A549 (cell line): ENCODE results near the gene SELENOV. TPM values are rescaled to one million over a fixed set of nuclear protein-coding genes. Genes with fewer than 3 reads are reported as not detected.

Experiments used
- ATAC-seq, 2 experiments: fragments of 200-7000 bp in 1 of 2; fragments of >200 bp in 1 of 2; cut with Nextera tagmentation in 1 of 2; cut with Tn5 transposase in 1 of 2; 3 replicates each; pipeline versions ENCODE4 v1.8.0 to v1.9.1; 2018 to 2020; ENCODE audit warnings: mild to moderate bottlenecking in 1 of 2, moderate library complexity in 1 of 2
- CTCF ChIA-PET: fragments of 300-600 bp; sonication (Branson Sonifier 250); formaldehyde crosslinking; extraction: SDS; loops from one replicate; lab custom pipeline; 2021; ENCODE audit warnings: antibody characterized with exemption, inconsistent platforms; lab: Yijun Ruan, JAX
- POLR2A ChIA-PET: fragments of 350-600 bp; formaldehyde crosslinking; extraction: SDS; loops from one replicate; lab custom pipeline; 2021; ENCODE audit warnings: antibody characterized with exemption, inconsistent platforms; lab: Yijun Ruan, JAX
- DNase-seq, 2 experiments: peaks; one replicate each; pipeline versions ENCODE4 v3.0.0 to v3.0.0-alpha.2; 2011 to 2016; ENCODE audit warnings: low read depth in 1 of 2, low spot score in 1 of 2
- FAIRE-seq: peaks from 2 replicates; lab custom pipeline; 2011; peaks lifted over from hg19 to GRCh38; lab: Jason Lieb, UNC
- H3K27ac ChIP-seq, 2 experiments: fragments of >200 bp; sonication (Bioruptor Twin); formaldehyde crosslinking; 3 replicates each; pipeline ENCODE4 v1.5.1; 2016 to 2017
- H3K4me1 ChIP-seq: fragments of >200 bp; sonication (Bioruptor Twin); formaldehyde crosslinking; 3 replicates; pipeline ENCODE4 v1.6.1; 2016
- H3K4me2 ChIP-seq: fragments of >200 bp; sonication (Bioruptor Twin); formaldehyde crosslinking; 3 replicates; pipeline ENCODE4 v1.6.1; 2016
- H3K4me3 ChIP-seq: fragments of >200 bp; sonication (Bioruptor Twin); formaldehyde crosslinking; 3 replicates; pipeline ENCODE4 v1.5.1; 2016
- H3K9me3 ChIP-seq: fragments of >200 bp; sonication (Bioruptor Twin); formaldehyde crosslinking; 3 replicates; pipeline ENCODE4 v1.6.1; 2016
- ATOH8 ChIP-seq: fragments of 250-450 bp; sonication (Bioruptor Pico); IDR thresholded peaks from 2 replicates; pipeline ENCODE4 v1.5.0; 2020; ENCODE audit warnings: low read depth, mild to moderate bottlenecking, moderate library complexity
- BHLHE40 ChIP-seq: IDR thresholded peaks from 2 replicates; pipeline ENCODE4 v1.6.1; 2012; ENCODE audit warnings: low read depth, low read length, inconsistent platforms
- CBX2 ChIP-seq: fragments of 200-600 bp; sonication (generic); IDR thresholded peaks from 2 replicates; pipeline ENCODE4 v1.6.1; 2016; ENCODE audit warnings: low read depth, mild to moderate bottlenecking, borderline replicate concordance
- CEBPB ChIP-seq, 2 experiments: fragments of >200 bp in 1 of 2; sonication (Bioruptor Twin) in 1 of 2; formaldehyde crosslinking in 1 of 2; IDR thresholded peaks; 2 replicates each; pipeline ENCODE4 v1.6.1; 2012 to 2016
- CTCF ChIP-seq: fragments of >200 bp; sonication (Bioruptor Twin); formaldehyde crosslinking; IDR thresholded peaks from 3 replicates; pipeline ENCODE4 v1.5.1; 2016
- EHF ChIP-seq: fragments of 250-450 bp; sonication (Bioruptor Pico); IDR thresholded peaks from 2 replicates; pipeline ENCODE4 v1.5.0; 2020; ENCODE audit warnings: mild to moderate bottlenecking
- FOSB ChIP-seq: fragments of 250-450 bp; sonication (Bioruptor Pico); IDR thresholded peaks from 2 replicates; pipeline ENCODE4 v1.5.0; 2020; ENCODE audit warnings: mild to moderate bottlenecking, moderate library complexity
- GATA3 ChIP-seq: IDR thresholded peaks from 2 replicates; pipeline ENCODE4 v1.6.1; 2012; ENCODE audit warnings: borderline replicate concordance
- HDAC2 ChIP-seq: fragments of 200-600 bp; sonication (generic); IDR thresholded peaks from 2 replicates; pipeline ENCODE4 v1.6.1; 2016
- HES2 ChIP-seq: fragments of >200 bp; sonication (Bioruptor Twin); formaldehyde crosslinking; IDR thresholded peaks from 2 replicates; pipeline ENCODE4 v1.6.1; 2016
- HEYL ChIP-seq: fragments of 250-450 bp; sonication (Bioruptor Pico); IDR thresholded peaks from 2 replicates; pipeline ENCODE4 v1.8.0; 2021; ENCODE audit warnings: mild to moderate bottlenecking, moderate library complexity
- MAX ChIP-seq: IDR thresholded peaks from 2 replicates; pipeline ENCODE4 v1.6.1; 2012
- MAZ ChIP-seq: fragments of 150-350 bp; IDR thresholded peaks from 2 replicates; pipeline ENCODE4 v1.6.1; 2014; ENCODE audit warnings: antibody characterized with exemption, low read depth, low read length, borderline replicate concordance
- MYC ChIP-seq: IDR thresholded peaks from 2 replicates; pipeline ENCODE4 v1.6.1; 2012; ENCODE audit warnings: mild to moderate bottlenecking, inconsistent platforms, low read length, improper control_type of control experiment, borderline replicate concordance
- NFE2L2 ChIP-seq: fragments of 150-350 bp; conservative IDR thresholded peaks from 2 replicates; pipeline ENCODE4 v1.6.1; 2014; ENCODE audit warnings: low read length
- NR3C1 ChIP-seq: fragments of >200 bp; sonication (Bioruptor Twin); formaldehyde crosslinking; IDR thresholded peaks from 3 replicates; pipeline ENCODE4 v1.6.1; 2017
- POLR2AphosphoS2 ChIP-seq: conservative IDR thresholded peaks from 2 replicates; pipeline ENCODE4 v1.6.1; 2012; ENCODE audit warnings: low read length, improper control_type of control experiment, inconsistent platforms
- RCOR1 ChIP-seq: fragments of 150-350 bp; IDR thresholded peaks from 2 replicates; pipeline ENCODE4 v1.6.1; 2014; ENCODE audit warnings: antibody characterized with exemption, low read length, low read depth
- SREBF2 ChIP-seq: fragments of 450-650 bp; IDR thresholded peaks from 2 replicates; pipeline ENCODE4 v1.6.1; 2014; ENCODE audit warnings: mild to moderate bottlenecking, moderate library complexity
- TFCP2L1 ChIP-seq: fragments of 250-450 bp; sonication (Bioruptor Pico); IDR thresholded peaks from 2 replicates; pipeline ENCODE4 v1.5.0; 2021; ENCODE audit warnings: mild to moderate bottlenecking
- TP53 ChIP-seq: fragments of 250-450 bp; sonication (Bioruptor Pico); IDR thresholded peaks from 2 replicates; pipeline ENCODE4 v1.5.0; 2021; ENCODE audit warnings: mild to moderate bottlenecking, moderate library complexity
- ZSCAN20 ChIP-seq: fragments of 250-450 bp; sonication (Bioruptor Pico); IDR thresholded peaks from 2 replicates; pipeline ENCODE4 v1.8.0; 2022; ENCODE audit warnings: mild to moderate bottlenecking, moderate library complexity
- WGBS: methylation state at CpG from one replicate; pipeline ENCODE4 v1.1.6; 2017; ENCODE audit errors: missing lambda C conversion rate; 5-methylcytosine and 5-hydroxymethylcytosine counted together
- polyA plus RNA-seq, 4 experiments: library from polyadenylated mRNA; depleted of rRNA in 3 of 4; stranded (reverse); fragments of >200 nt; fragmentation: RNase III in 1 of 4; extraction: RNeasy Plus Mini Kit Qiagen cat#74134 plus additional on column Dnase treatment in 1 of 4; gene quantifications; 2 replicates in 3 of 4; 3 replicates in 1 of 4; pipeline ENCODE4 v1.2.3, GENCODE V29; 2011 to 2017

The SELENOV gene
- polyA plus RNA-seq, 2 of the 4 experiments (the other 2 are of a cell fraction): not detected

- TF ChIP-seq CTCF (no peak), HES2 (no peak), GATA3 (no peak), ATOH8 (no peak), NFE2L2 (no peak)
Observed at GRCh38 chr19:39465956-39466747, 48.8 kb upstream of the SELENOV start (continued).

DNA sequence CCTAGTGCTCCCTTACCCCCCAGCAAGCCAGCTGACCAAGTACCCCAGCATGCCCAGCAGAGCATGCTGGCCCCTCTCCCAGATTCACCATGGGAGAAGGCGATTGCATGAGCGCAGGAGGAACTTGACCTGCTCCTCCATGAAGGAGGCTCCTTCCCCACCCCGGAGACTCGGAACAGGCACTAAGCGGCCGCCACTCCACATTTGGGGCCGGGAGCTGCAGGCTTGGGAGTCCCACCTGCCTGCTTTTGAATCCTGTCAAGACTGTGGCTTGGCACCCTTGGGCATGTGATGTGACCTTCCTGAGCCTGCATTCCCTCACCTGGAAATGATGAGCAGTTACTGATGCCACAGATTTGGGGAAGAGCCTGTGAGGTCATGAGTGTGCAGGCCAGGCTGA, 47.0 kb upstream of the SELENOV start:
- no peak for ATAC-seq
- Histone ChIP-seq H3K4me3 (no peak overlapping the region), H3K27ac (no peak overlapping the region), H3K9me3 (no peaks in the 10 kb centered on the region), H3K4me1 (peaks cover 26% of the 10 kb centered on the region), H3K4me2 (no peak overlapping the region)
- CTCF ChIA-PET: interaction anchor here (0.6 to 21.9 kb wide), 10 partner anchors 7 to 613 kb away, joined by 3 to 305 read pairs (median 22); partner anchors contain the start of genes DLL3, EID2B and SUPT5H
- no peak for TF ChIP-seq BHLHE40
- no peak for TF ChIP-seq EHF (CRISPR knock-in tag)
- no peak for TF ChIP-seq FOSB
- POLR2A ChIA-PET: interaction anchor here (0.8 to 1.6 kb wide), 3 partner anchors 11 to 32 kb away, joined by 3 to 6 read pairs (median 4); partner anchors contain the start of genes RPS16 and SUPT5H
- no peak for DNase-seq
- 92% methylated on average over 7 of the region's 7 CpGs for WGBS
- no peak for FAIRE-seq

GRCh38 chr19:39469036-39469435, 45.9 kb upstream of the SELENOV start:
- FAIRE-seq (no peak), ATAC-seq (peak in 1 of 2 experiments; percentile 26; a peak in 3 of 6 replicates), DNase-seq (no peak)
- ChIA-PET POLR2A (interaction anchor here (0.8 to 1.6 kb wide), 4 partner anchors 10 to 33 kb away, joined by 3 to 6 read pairs (median 4); partner anchors contain the start of genes RPS16, SUPT5H and TIMM50), CTCF (interaction anchor here (1.1 to 21.9 kb wide), 11 partner anchors 9 to 203 kb away, joined by 3 to 305 read pairs (median 7); partner anchors contain the start of genes DLL3, EID2B and SUPT5H)
- TF ChIP-seq ZSCAN20 (CRISPR knock-in tag) (no peak), POLR2AphosphoS2 (no peak), HDAC2 (no peak), HEYL (CRISPR knock-in tag) (no peak), RCOR1 (no peak), NFE2L2 (no peak), NR3C1 (no peak), MAZ (no peak), MAX (no peak), SREBF2 (no peak), CTCF (no peak), CEBPB (IDR thresholded peaks at IDR 0.05) (no peak), TP53 (no peak), MYC (no peak), TFCP2L1 (CRISPR knock-in tag) (no peak), CBX2 (no peak)
- 86% methylated on average over 11 of the region's 11 CpGs for WGBS
- Histone ChIP-seq H3K4me3 (no peak overlapping the region), H3K4me1 (peaks cover 26% of the 10 kb centered on the region), H3K9me3 (no peaks in the 10 kb centered on the region), H3K4me2 (peak overlapping the region; percentile 43), H3K27ac (peak overlapping the region; percentile 27 to 41; a peak in 3 of 6 replicates)
